22Rv1 (cell line): ENCODE measurements around the gene FHIT.

ENCODE experiments used
- H3K27ac ChIP-seq: fragments of 450-650 bp; 2 replicates; pipeline ENCODE4 v1.5.1; 2017
- ZFX ChIP-seq: fragments of 450-650 bp; IDR thresholded peaks from 2 replicates; pipeline ENCODE4 v1.6.1; 2017; ENCODE audit warnings: antibody characterized with exemption, borderline replicate concordance
- TF ChIP-seq, protein P1 (sequence below): fragments of 450-650 bp; IDR thresholded peaks from 2 replicates; pipeline ENCODE4 v1.5.1; 2017; ENCODE audit warnings: mild to moderate bottlenecking

Gene FHIT

DNA sequence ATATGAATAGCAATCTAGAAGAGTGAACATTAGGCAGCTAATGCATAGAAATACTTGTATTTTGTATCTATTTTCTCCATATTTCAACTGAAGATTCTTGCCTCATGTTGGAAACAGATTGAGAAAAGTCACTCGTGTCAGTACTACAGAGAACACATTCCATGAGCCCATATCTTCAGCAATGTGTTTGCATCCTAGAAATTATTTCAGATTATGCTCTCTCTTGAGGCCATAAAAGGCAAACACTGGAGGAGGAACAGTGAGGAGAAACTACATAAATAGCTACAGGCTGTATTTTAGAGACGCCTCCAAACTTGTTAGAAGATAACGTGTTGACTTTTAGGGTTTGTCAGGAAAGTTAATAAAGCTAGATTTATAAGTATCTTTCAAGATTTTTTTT lies 906.9 kb downstream of the FHIT start:
- TF ChIP-seq ZFX, result no peak
- TF ChIP-seq, protein P1, sequence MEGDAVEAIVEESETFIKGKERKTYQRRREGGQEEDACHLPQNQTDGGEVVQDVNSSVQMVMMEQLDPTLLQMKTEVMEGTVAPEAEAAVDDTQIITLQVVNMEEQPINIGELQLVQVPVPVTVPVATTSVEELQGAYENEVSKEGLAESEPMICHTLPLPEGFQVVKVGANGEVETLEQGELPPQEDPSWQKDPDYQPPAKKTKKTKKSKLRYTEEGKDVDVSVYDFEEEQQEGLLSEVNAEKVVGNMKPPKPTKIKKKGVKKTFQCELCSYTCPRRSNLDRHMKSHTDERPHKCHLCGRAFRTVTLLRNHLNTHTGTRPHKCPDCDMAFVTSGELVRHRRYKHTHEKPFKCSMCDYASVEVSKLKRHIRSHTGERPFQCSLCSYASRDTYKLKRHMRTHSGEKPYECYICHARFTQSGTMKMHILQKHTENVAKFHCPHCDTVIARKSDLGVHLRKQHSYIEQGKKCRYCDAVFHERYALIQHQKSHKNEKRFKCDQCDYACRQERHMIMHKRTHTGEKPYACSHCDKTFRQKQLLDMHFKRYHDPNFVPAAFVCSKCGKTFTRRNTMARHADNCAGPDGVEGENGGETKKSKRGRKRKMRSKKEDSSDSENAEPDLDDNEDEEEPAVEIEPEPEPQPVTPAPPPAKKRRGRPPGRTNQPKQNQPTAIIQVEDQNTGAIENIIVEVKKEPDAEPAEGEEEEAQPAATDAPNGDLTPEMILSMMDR, result no peak
- no peak overlapping the region for H3K27ac ChIP-seq

DNA sequence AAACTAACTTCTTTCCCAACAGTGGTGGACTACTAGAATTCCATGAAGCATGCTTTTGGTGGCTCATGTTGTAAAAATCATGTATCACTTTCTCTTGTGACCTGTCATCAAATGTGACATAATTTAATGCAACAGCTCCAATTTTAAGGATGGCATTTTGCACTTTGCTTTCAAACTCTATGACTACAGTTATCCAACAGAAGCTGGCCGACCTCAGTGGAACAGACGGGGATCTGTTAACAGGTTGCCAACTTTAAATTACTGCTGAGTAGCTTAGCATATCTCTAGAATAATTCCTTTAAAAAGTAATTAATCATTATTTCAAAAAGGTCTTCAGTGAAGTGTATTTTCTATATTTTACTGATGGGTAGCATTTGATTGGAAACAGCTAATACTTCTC lies 907.4 kb downstream of the FHIT start:
- no peak overlapping the region for H3K27ac ChIP-seq
- TF ChIP-seq, protein P1, result no peak

DNA sequence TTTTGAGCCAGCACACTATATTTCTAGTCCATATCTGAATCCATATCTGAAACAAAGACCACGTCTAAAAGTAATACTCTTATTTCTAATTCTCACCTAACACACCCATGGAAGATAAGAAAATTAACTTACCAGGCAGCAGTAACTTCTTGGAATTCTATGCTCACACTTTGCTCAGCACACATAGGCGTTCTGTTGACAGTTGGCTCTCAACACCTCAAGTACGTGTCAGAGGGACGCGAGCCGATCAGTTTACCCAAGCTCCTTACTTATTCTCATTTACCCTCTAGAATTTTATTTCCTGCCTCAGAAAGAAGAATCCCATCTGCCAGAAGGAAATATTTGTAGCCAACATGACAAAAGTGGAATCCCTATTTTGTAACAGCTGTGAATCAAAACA lies 911.9 kb downstream of the FHIT start:
- TF ChIP-seq, protein P1, result no peak
- TF ChIP-seq ZFX, result no peak

DNA sequence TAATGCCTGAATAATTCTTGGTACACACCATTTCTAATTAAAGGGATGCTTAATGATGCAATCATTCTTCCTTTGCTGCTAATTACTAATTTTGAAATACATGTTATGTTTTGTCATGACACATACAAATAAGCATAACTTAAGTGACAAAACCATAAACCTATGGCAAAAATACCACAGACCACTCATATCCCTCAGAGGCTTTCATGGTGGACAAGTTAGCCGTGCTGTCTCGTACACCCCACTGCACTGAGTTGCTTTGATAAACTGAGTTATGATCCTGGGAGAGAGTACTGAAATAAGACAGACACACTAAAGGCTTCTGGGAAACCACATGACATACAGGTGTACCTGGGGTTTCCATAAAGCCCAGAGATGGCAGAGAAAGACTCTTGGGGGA lies 913.8 kb downstream of the FHIT start:
- TF ChIP-seq, protein P1, result no peak
- no peak for TF ChIP-seq ZFX
- no peak overlapping the region for H3K27ac ChIP-seq

More for the DNA sequence above, 911.9 kb downstream of the FHIT start:
- H3K27ac ChIP-seq, result no peak overlapping the region

DNA sequence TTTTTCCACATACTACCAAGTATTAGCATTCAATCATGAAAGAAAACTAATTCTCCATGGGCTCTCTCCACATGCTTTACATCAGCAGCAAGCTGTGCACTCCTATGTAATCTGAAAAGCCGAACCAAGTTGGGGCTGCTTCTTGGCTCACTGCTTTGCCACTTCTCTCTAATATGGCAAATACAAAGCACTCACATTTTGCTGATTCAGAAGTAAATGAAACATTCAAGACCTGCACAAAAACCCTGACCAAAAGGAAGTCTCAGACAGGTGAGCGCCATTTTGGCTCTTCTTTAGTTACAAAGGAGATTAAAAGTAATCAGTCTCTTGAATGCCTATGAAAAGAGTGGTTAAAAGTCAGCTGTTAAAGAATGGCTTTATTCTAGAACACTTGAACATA lies 915.2 kb downstream of the FHIT start:
- H3K27ac ChIP-seq, result no peak overlapping the region
- TF ChIP-seq, protein P1, result no peak
- no peak for TF ChIP-seq ZFX

DNA sequence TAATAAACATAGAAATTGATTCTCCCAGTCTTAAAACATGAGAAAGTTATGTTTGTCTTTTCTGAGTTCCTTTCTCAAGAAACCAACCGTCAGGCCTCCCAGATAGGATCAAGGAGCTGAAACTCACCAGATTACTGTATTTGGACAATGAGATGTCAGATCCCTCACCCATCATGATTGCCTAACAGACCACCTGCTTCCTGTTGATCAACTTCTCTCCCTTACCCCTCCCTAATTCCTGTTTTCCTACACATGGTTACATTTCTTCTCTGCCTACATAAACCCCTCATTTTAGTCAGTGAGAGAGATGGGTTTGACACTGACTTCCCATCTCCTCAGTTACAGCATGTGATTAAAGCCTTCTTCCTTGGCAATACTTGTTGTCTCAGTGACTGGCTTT lies 917.5 kb downstream of the FHIT start:
- H3K27ac ChIP-seq, result no peak overlapping the region
- TF ChIP-seq, protein P1, result no peak
- TF ChIP-seq ZFX, result no peak

DNA sequence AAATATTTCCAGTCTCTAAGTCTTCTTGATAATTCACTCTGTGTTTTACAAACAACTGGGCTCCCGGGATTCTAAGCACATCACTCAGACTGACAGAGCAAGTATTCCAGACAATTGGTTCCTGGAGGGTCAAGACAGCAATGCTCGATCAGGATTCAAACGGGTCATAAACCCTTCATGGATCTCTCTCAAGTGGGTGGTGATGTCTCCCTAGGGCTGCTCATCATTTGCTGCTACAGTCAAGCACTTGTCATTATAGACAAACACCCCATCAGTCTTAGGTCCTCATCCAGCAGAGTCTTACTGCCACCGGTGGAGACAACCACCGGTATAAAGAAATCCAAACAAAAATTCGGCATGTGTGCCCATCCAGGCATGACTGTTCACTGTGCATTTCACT lies 921.1 kb downstream of the FHIT start:
- TF ChIP-seq ZFX, result no peak
- TF ChIP-seq, protein P1, result no peak
- no peak overlapping the region for H3K27ac ChIP-seq
